ENCODE data around the gene HDAC8. TPM values are rescaled to one million over a fixed set of nuclear protein-coding genes. Genes with fewer than 3 reads are reported as not detected.

Gene HDAC8
- polyA plus RNA-seq, 2 of the 4 experiments (the other 2 are of a cell fraction): 28.7 to 38.3 TPM

GRCh38 chrX:72498782-72499181, 73.9 kb downstream of the HDAC8 start:
- TF ChIP-seq HOXA7 (CRISPR knock-in tag; IDR thresholded peaks at IDR 0.05) (no peak), FOSL2 (IDR thresholded peaks at IDR 0.05) (no peak), FOSL2 (CRISPR knock-in tag; IDR thresholded peaks at IDR 0.05) (no peak), NPAS2 (CRISPR knock-in tag; IDR thresholded peaks at IDR 0.05; ENCODE audit: borderline replicate concordance) (no peak), ZFP36 (IDR thresholded peaks at IDR 0.05; ENCODE audit: borderline replicate concordance, partially characterized antibody) (no peak), HDAC2 (IDR thresholded peaks at IDR 0.05) (no peak), TP53 (CRISPR knock-in tag; IDR thresholded peaks at IDR 0.05) (no peak), KDM5A (IDR thresholded peaks at IDR 0.05) (no peak), ELK1 (IDR thresholded peaks at IDR 0.05; ENCODE audit: low read depth, low read length) (no peak), GATA3 (IDR thresholded peaks at IDR 0.05; ENCODE audit: borderline replicate concordance) (no peak), JUNB (IDR thresholded peaks at IDR 0.05) (no peak), CHD2 (IDR thresholded peaks at IDR 0.05; ENCODE audit: low read length, partially characterized antibody) (no peak), ZSCAN20 (CRISPR knock-in tag; IDR thresholded peaks at IDR 0.05) (no peak), RFX5 (IDR thresholded peaks at IDR 0.05) (no peak), POLR2AphosphoS2 (conservative IDR thresholded peaks at IDR 0.05; ENCODE audit: low read length) (no peak), RAD21 (conservative IDR thresholded peaks at IDR 0.05 in 1 of 2, IDR thresholded peaks at IDR 0.05 in 1 of 2) (no peak), CBX2 (IDR thresholded peaks at IDR 0.05; ENCODE audit: borderline replicate concordance, low read depth) (no peak)
- TF ChIP-seq, protein P1, sequence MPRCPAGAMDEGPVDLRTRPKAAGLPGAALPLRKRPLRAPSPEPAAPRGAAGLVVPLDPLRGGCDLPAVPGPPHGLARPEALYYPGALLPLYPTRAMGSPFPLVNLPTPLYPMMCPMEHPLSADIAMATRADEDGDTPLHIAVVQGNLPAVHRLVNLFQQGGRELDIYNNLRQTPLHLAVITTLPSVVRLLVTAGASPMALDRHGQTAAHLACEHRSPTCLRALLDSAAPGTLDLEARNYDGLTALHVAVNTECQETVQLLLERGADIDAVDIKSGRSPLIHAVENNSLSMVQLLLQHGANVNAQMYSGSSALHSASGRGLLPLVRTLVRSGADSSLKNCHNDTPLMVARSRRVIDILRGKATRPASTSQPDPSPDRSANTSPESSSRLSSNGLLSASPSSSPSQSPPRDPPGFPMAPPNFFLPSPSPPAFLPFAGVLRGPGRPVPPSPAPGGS (IDR thresholded peaks at IDR 0.05): no peak
- TF ChIP-seq, protein P2, sequence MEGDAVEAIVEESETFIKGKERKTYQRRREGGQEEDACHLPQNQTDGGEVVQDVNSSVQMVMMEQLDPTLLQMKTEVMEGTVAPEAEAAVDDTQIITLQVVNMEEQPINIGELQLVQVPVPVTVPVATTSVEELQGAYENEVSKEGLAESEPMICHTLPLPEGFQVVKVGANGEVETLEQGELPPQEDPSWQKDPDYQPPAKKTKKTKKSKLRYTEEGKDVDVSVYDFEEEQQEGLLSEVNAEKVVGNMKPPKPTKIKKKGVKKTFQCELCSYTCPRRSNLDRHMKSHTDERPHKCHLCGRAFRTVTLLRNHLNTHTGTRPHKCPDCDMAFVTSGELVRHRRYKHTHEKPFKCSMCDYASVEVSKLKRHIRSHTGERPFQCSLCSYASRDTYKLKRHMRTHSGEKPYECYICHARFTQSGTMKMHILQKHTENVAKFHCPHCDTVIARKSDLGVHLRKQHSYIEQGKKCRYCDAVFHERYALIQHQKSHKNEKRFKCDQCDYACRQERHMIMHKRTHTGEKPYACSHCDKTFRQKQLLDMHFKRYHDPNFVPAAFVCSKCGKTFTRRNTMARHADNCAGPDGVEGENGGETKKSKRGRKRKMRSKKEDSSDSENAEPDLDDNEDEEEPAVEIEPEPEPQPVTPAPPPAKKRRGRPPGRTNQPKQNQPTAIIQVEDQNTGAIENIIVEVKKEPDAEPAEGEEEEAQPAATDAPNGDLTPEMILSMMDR (IDR thresholded peaks at IDR 0.05): no peak
- TF ChIP-seq, protein P3, sequence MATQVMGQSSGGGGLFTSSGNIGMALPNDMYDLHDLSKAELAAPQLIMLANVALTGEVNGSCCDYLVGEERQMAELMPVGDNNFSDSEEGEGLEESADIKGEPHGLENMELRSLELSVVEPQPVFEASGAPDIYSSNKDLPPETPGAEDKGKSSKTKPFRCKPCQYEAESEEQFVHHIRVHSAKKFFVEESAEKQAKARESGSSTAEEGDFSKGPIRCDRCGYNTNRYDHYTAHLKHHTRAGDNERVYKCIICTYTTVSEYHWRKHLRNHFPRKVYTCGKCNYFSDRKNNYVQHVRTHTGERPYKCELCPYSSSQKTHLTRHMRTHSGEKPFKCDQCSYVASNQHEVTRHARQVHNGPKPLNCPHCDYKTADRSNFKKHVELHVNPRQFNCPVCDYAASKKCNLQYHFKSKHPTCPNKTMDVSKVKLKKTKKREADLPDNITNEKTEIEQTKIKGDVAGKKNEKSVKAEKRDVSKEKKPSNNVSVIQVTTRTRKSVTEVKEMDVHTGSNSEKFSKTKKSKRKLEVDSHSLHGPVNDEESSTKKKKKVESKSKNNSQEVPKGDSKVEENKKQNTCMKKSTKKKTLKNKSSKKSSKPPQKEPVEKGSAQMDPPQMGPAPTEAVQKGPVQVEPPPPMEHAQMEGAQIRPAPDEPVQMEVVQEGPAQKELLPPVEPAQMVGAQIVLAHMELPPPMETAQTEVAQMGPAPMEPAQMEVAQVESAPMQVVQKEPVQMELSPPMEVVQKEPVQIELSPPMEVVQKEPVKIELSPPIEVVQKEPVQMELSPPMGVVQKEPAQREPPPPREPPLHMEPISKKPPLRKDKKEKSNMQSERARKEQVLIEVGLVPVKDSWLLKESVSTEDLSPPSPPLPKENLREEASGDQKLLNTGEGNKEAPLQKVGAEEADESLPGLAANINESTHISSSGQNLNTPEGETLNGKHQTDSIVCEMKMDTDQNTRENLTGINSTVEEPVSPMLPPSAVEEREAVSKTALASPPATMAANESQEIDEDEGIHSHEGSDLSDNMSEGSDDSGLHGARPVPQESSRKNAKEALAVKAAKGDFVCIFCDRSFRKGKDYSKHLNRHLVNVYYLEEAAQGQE (IDR thresholded peaks at IDR 0.05): no peak
- ChIA-PET POLR2A (no interaction called here), CTCF (no interaction called here)
- H3K4me3 ChIP-seq: no peak overlapping the region
- H3K27ac ChIP-seq: no peak overlapping the region
- H3K4me2 ChIP-seq: no peak overlapping the region
- H3K9me3 ChIP-seq: 0 out of 3 replicates have a peak, but pooled peaks cover 2% of the 10 kb centered on the region
- DNase-seq (ENCODE audit: low read depth in 1 of 2, low spot score in 1 of 2) (no peak), ATAC-seq (no peak), FAIRE-seq (no peak)
- H3K4me1 ChIP-seq: no peaks in the 10 kb centered on the region

GRCh38 chrX:72495046-72495445, 77.6 kb downstream of the HDAC8 start:
- no peak for TF ChIP-seq NPAS2 (CRISPR knock-in tag; IDR thresholded peaks at IDR 0.05; ENCODE audit: borderline replicate concordance)
- FAIRE-seq: no peak
- no peaks in the 10 kb centered on the region for H3K9me3 ChIP-seq
- H3K4me3 ChIP-seq: no peak overlapping the region
- ChIA-PET POLR2A (no interaction called here), CTCF (no interaction called here)
- no peak overlapping the region for H3K4me2 ChIP-seq
- WGBS (ENCODE audit: missing lambda C conversion rate): 94% methylated on average over 6 of the region's 6 CpGs
- no peak for DNase-seq (ENCODE audit: low read depth in 1 of 2, low spot score in 1 of 2)
- H3K4me1 ChIP-seq: no peaks in the 10 kb centered on the region
- no peak for ATAC-seq
- no peak overlapping the region for H3K27ac ChIP-seq

All from A549 (cell line).